Natural killer cell (primary cell): ENCODE results near the gene CR1. TPM values are rescaled to one million over a fixed set of nuclear protein-coding genes. Genes with fewer than 3 reads are reported as not detected.
A peak's percentile ranks its signal among the peaks of the same experiment; 100 is the strongest.
"Not testable (repeated sequence)": the region's sequence is repeated elsewhere in the genome, so short reads cannot be mapped to it uniquely, and the experiment has no call there.

Source experiments
- ATAC-seq, 3 donors: fragments of 150-1000 bp in 2 of 3; fragments of 200-7000 bp in 1 of 3; cut with Tn5 transposase; 1 replicate in 1 of 3; 2 replicates in 2 of 3; pipeline ENCODE4 v1.10.0; 2021; ENCODE audit warnings: mild to moderate bottlenecking in 2 of 3, moderate library complexity in 2 of 3
- DNase-seq, 2 donors: peaks; one replicate each; pipeline versions ENCODE4 v3.0.0 to v3.0.0-alpha.2; 2013 to 2021; ENCODE audit warnings: mixed read lengths in 1 of 2
- H3K27ac ChIP-seq: one replicate; pipeline ENCODE4 v1.5.1; 2013; ENCODE audit warnings: mild to moderate bottlenecking, low read length
- H3K27me3 ChIP-seq: one replicate; pipeline ENCODE4 v1.6.1; 2013; ENCODE audit warnings: low read length; ENCODE audit not compliant: control insufficient read depth, insufficient read depth
- H3K36me3 ChIP-seq: one replicate; pipeline ENCODE4 v1.6.1; 2013; ENCODE audit warnings: low read length; ENCODE audit not compliant: control insufficient read depth, insufficient read depth
- H3K4me1 ChIP-seq: one replicate; pipeline ENCODE4 v1.6.1; 2013; ENCODE audit warnings: low read length; ENCODE audit not compliant: control insufficient read depth, insufficient read depth
- H3K4me3 ChIP-seq: one replicate; pipeline ENCODE4 v1.5.1; 2013; ENCODE audit warnings: low read length
- H3K9me3 ChIP-seq: one replicate; pipeline ENCODE4 v1.6.1; 2013; ENCODE audit warnings: low read length; ENCODE audit not compliant: control insufficient read depth, insufficient read depth
- H3K27ac Mint-ChIP-seq, 2 donors: one replicate each; pipeline ENCODE4 v1.8.0; 2022; ENCODE audit warnings: mild to moderate bottlenecking in 2 of 2, mixed read lengths in 2 of 2, moderate library complexity in 1 of 2
- H3K27me3 Mint-ChIP-seq, 2 donors: one replicate each; pipeline ENCODE4 v1.8.0; 2022; ENCODE audit warnings: low read depth in 2 of 2, mixed read lengths in 2 of 2
- H3K36me3 Mint-ChIP-seq: one replicate; pipeline ENCODE4 v1.8.0; 2022; ENCODE audit warnings: mixed read lengths
- H3K4me1 Mint-ChIP-seq, 2 donors: one replicate each; pipeline ENCODE4 v1.8.0; 2022; ENCODE audit warnings: mixed read lengths in 2 of 2
- H3K4me3 Mint-ChIP-seq: one replicate; pipeline ENCODE4 v1.8.0; 2022; ENCODE audit warnings: mild to moderate bottlenecking, moderate library complexity, mixed read lengths
- H3K9me3 Mint-ChIP-seq, 2 donors: one replicate each; pipeline ENCODE4 v1.8.0; 2022; ENCODE audit warnings: mixed read lengths in 2 of 2
- CTCF ChIP-seq: fragments of 200-600 bp; IDR thresholded peaks from one replicate; pipeline ENCODE4 v1.8.0; 2022; ENCODE audit warnings: antibody characterized with exemption
- WGBS: methylation state at CpG from one replicate; pipeline ENCODE4 v1.1.7; 2013; ENCODE audit warnings: missing lambda C conversion rate; ENCODE audit not compliant: insufficient coverage; 5-methylcytosine and 5-hydroxymethylcytosine counted together
- intact Hi-C: fragments of 100-400 bp; cut with micrococcal nuclease; formaldehyde crosslinking; loops from one replicate; pipeline ENCODE4 v1.14.2; 2022
- total RNA-seq, 4 donors: library from RNA; stranded (reverse); fragments of 120-200 nt in 1 of 4; gene quantifications; one replicate each; pipeline versions ENCODE4 v1.2.3 to v1.2.4, GENCODE V29; 2013 to 2022

The CR1 gene
- total RNA-seq, 3 donors from 2014 or later (not counting 1 experiment from before 2014, with no cell fraction given) = 1.5 to 39.4 (median 2.6) TPM

GRCh38 chr1:207578796-207579435 lies 83.0 kb downstream of the CR1 start:
- Mint-ChIP-seq H3K27me3 (peaks cover 31 to 42% of the 10 kb centered on the region in 2 donors), H3K27ac (no peak overlapping the region), H3K4me3 (no peak overlapping the region), H3K9me3 (no peaks in the 10 kb centered on the region), H3K36me3 (no peaks in the 10 kb centered on the region), H3K4me1 (peaks cover 0 to 8% of the 10 kb centered on the region in 2 donors)
- intact Hi-C loops = no loop called here
- H3K27me3 ChIP-seq = no peaks in the 10 kb centered on the region
- DNase-seq (no peak), ATAC-seq (peak in 1 of 3 donors; percentile 13)
- WGBS = 74% methylated on average over 4 of the region's 5 CpGs
- no peak overlapping the region for H3K27ac ChIP-seq
- no peaks in the 10 kb centered on the region for H3K9me3 ChIP-seq
- H3K4me3 ChIP-seq = no peak overlapping the region
- H3K36me3 ChIP-seq = no peaks in the 10 kb centered on the region
- no peak for TF ChIP-seq CTCF
- H3K4me1 ChIP-seq = peaks cover 4% of the 10 kb centered on the region

- Mint-ChIP-seq H3K9me3 (no peaks in the 10 kb centered on the region), H3K36me3 (no peaks in the 10 kb centered on the region), H3K27ac (no peak overlapping the region), H3K4me3 (no peak overlapping the region), H3K27me3 (peaks cover 26 to 37% of the 10 kb centered on the region in 2 donors), H3K4me1 (peaks cover 0 to 8% of the 10 kb centered on the region in 2 donors)
- Histone ChIP-seq H3K4me1 (peaks cover 4% of the 10 kb centered on the region), H3K9me3 (no peaks in the 10 kb centered on the region), H3K36me3 (no peaks in the 10 kb centered on the region), H3K27me3 (no peaks in the 10 kb centered on the region), H3K4me3 (no peak overlapping the region), H3K27ac (no peak overlapping the region)
- ATAC-seq (peak; percentile 66 to 83 (median 82)), DNase-seq (peak; percentile 19 to 54)
- TF ChIP-seq CTCF = no peak
- 10% methylated on average over 4 of the region's 4 CpGs for WGBS
- intact Hi-C loops = no loop called here
These were observed 83.5 kb downstream of the CR1 start for GRCh38 chr1:207579436-207579799.

- Histone ChIP-seq H3K9me3 (no peaks in the 10 kb centered on the region), H3K4me3 (no peak overlapping the region), H3K36me3 (no peaks in the 10 kb centered on the region), H3K4me1 (peaks cover 4% of the 10 kb centered on the region), H3K27me3 (no peaks in the 10 kb centered on the region), H3K27ac (no peak overlapping the region)
- no peak overlapping the region for H3K4me3 Mint-ChIP-seq
- intact Hi-C loops = no loop called here
- peaks cover 21 to 22% of the 10 kb centered on the region in 2 donors for H3K27me3 Mint-ChIP-seq
- peaks cover 0 to 8% of the 10 kb centered on the region in 2 donors for H3K4me1 Mint-ChIP-seq
- WGBS = 95% methylated on average over 7 of the region's 8 CpGs
- TF ChIP-seq CTCF = no peak
- no peaks in the 10 kb centered on the region for H3K36me3 Mint-ChIP-seq
- no peak for DNase-seq
- no peak overlapping the region for H3K27ac Mint-ChIP-seq
- H3K9me3 Mint-ChIP-seq = no peaks in the 10 kb centered on the region
- no peak for ATAC-seq
These were observed 85.7 kb downstream of the CR1 start for GRCh38 chr1:207581496-207582153.

- H3K4me1 Mint-ChIP-seq, H3K27me3 ChIP-seq, H3K4me3 ChIP-seq, intact Hi-C loops, H3K36me3 ChIP-seq, H3K27ac Mint-ChIP-seq, H3K36me3 Mint-ChIP-seq, H3K27ac ChIP-seq, H3K9me3 ChIP-seq, H3K9me3 Mint-ChIP-seq, H3K4me3 Mint-ChIP-seq, H3K4me1 ChIP-seq, ATAC-seq, DNase-seq: not testable (repeated sequence)
- H3K27me3 Mint-ChIP-seq = peaks cover 37 to 43% of the 10 kb centered on the region in 2 donors
- WGBS = 95% methylated on average over 3 of the region's 4 CpGs
These were observed 93.5 kb downstream of the CR1 start for GRCh38 chr1:207589506-207589905.

GRCh38 chr1:207591205-207591604 lies 95.2 kb downstream of the CR1 start:
- H3K4me3 Mint-ChIP-seq, H3K4me1 Mint-ChIP-seq, intact Hi-C loops, H3K4me1 ChIP-seq, H3K27me3 ChIP-seq, ATAC-seq, H3K36me3 ChIP-seq, H3K27ac ChIP-seq, H3K9me3 Mint-ChIP-seq, H3K9me3 ChIP-seq, H3K4me3 ChIP-seq, DNase-seq, H3K27ac Mint-ChIP-seq, H3K36me3 Mint-ChIP-seq: not testable (repeated sequence)
- H3K27me3 Mint-ChIP-seq = peaks cover 42 to 47% of the 10 kb centered on the region in 2 donors
- WGBS = 63% methylated on average over 5 of the region's 5 CpGs

GRCh38 chr1:207594095-207594494 lies 98.1 kb downstream of the CR1 start:
- H3K36me3 Mint-ChIP-seq, H3K9me3 Mint-ChIP-seq, H3K36me3 ChIP-seq, H3K4me3 Mint-ChIP-seq, ATAC-seq, intact Hi-C loops, H3K4me1 ChIP-seq, H3K4me1 Mint-ChIP-seq, H3K9me3 ChIP-seq, H3K27me3 ChIP-seq, H3K27ac Mint-ChIP-seq, H3K27ac ChIP-seq, H3K4me3 ChIP-seq, DNase-seq: not testable (repeated sequence)
- WGBS = 92% methylated on average over 3 of the region's 4 CpGs
- peaks cover 42 to 53% of the 10 kb centered on the region in 2 donors for H3K27me3 Mint-ChIP-seq
